HepG2 (cell line): ENCODE measurements around the gene MILR1. TPM values are rescaled to one million over a fixed set of nuclear protein-coding genes. Genes with fewer than 3 reads are reported as not detected.

Experiments
- BHLHE40 ChIP-seq: IDR thresholded peaks from 2 replicates; pipeline ENCODE4 v1.6.1; 2011; ENCODE audit warnings: low read length, improper control_type of control experiment
- CCAR2 ChIP-seq: fragments of 200-400 bp; formaldehyde crosslinking; optimal IDR thresholded peaks from 2 replicates; pipeline ENCODE3; 2018; ENCODE audit warnings: low read depth, mild to moderate bottlenecking, low read length, moderate library complexity
- HIVEP1 ChIP-seq: sonication (generic); formaldehyde crosslinking; IDR thresholded peaks from 2 replicates; pipeline ENCODE4 v1.4.0; 2020; ENCODE audit warnings: mild to moderate bottlenecking, missing genetic modification reagents
- KLF13 ChIP-seq: sonication (generic); formaldehyde crosslinking; IDR thresholded peaks from 2 replicates; pipeline ENCODE4 v1.4.0; 2020; ENCODE audit warnings: mild to moderate bottlenecking, missing genetic modification reagents
- MXD4 ChIP-seq: IDR thresholded peaks from 2 replicates; pipeline ENCODE4 v1.6.1; 2016; ENCODE audit warnings: mild to moderate bottlenecking, missing biosample characterization, missing genetic modification reagents
- NRL ChIP-seq: sonication (generic); formaldehyde crosslinking; IDR thresholded peaks from 2 replicates; pipeline ENCODE4 v1.5.0; 2020; ENCODE audit warnings: missing genetic modification reagents, mild to moderate bottlenecking, moderate library complexity, borderline replicate concordance
- PHB2 ChIP-seq: fragments of 450-650 bp; IDR thresholded peaks from 2 replicates; pipeline ENCODE4 v1.6.1; 2018; ENCODE audit not compliant: partially characterized antibody
- PLRG1 ChIP-seq: fragments of 450-650 bp; conservative IDR thresholded peaks from 2 replicates; pipeline ENCODE4 v1.6.1; 2016
- POLR2AphosphoS5 ChIP-seq: IDR thresholded peaks from 2 replicates; pipeline ENCODE4 v1.6.1; 2012; ENCODE audit warnings: low read depth, low read length
- RAD21 ChIP-seq: fragments of 450-650 bp; formaldehyde crosslinking; IDR thresholded peaks from 2 replicates; pipeline ENCODE4 v1.5.0; 2020; ENCODE audit warnings: mild to moderate bottlenecking
- RELA ChIP-seq: sonication (generic); formaldehyde crosslinking; IDR thresholded peaks from 2 replicates; pipeline ENCODE4 v1.4.0; 2020; ENCODE audit warnings: missing genetic modification reagents
- SETDB1 ChIP-seq: sonication (generic); formaldehyde crosslinking; IDR thresholded peaks from 2 replicates; pipeline ENCODE4 v1.5.1; 2020; ENCODE audit warnings: missing genetic modification reagents, mild to moderate bottlenecking, borderline replicate concordance
- SP2 ChIP-seq: sonication (generic); formaldehyde crosslinking; IDR thresholded peaks from 2 replicates; pipeline ENCODE4 v1.5.1; 2020; ENCODE audit warnings: mild to moderate bottlenecking, missing genetic modification reagents
- SRSF9 ChIP-seq: fragments of 200-400 bp; formaldehyde crosslinking; IDR thresholded peaks from 2 replicates; pipeline ENCODE4 v1.6.1; 2018; ENCODE audit warnings: borderline replicate concordance, mild to moderate bottlenecking, low read depth, low read length; ENCODE audit not compliant: insufficient read depth, poor library complexity, severe bottlenecking
- YY1 ChIP-seq: IDR thresholded peaks from 2 replicates; pipeline ENCODE4 v1.6.1; 2011; ENCODE audit warnings: low read length, low read depth, moderate library complexity, mild to moderate bottlenecking; ENCODE audit not compliant: insufficient read depth, insufficient replicate concordance
- ZEB1 ChIP-seq: IDR thresholded peaks from 2 replicates; pipeline ENCODE4 v1.6.1; 2012; ENCODE audit warnings: mild to moderate bottlenecking, low read depth, inconsistent platforms; ENCODE audit not compliant: insufficient replicate concordance
- ZNF430 ChIP-seq: sonication (generic); formaldehyde crosslinking; IDR thresholded peaks from 2 replicates; pipeline ENCODE4 v1.9.0; 2021; ENCODE audit warnings: mild to moderate bottlenecking, missing genetic modification reagents
- ZNF431 ChIP-seq: sonication (generic); formaldehyde crosslinking; IDR thresholded peaks from 2 replicates; pipeline ENCODE4 v1.9.0; 2022; ENCODE audit warnings: missing genetic modification reagents, low read depth, mild to moderate bottlenecking, borderline replicate concordance
- ZNF44 ChIP-seq: sonication (generic); formaldehyde crosslinking; IDR thresholded peaks from 2 replicates; pipeline ENCODE4 v1.5.1; 2020; ENCODE audit warnings: mild to moderate bottlenecking, missing genetic modification reagents
- ZNF598 ChIP-seq: sonication (generic); formaldehyde crosslinking; IDR thresholded peaks from 2 replicates; pipeline ENCODE4 v1.5.1; 2020; ENCODE audit warnings: mild to moderate bottlenecking, missing genetic modification reagents, borderline replicate concordance
- ZNF747 ChIP-seq: sonication (generic); formaldehyde crosslinking; IDR thresholded peaks from 2 replicates; pipeline ENCODE4 v1.8.1; 2023; ENCODE audit warnings: missing genetic modification reagents, mild to moderate bottlenecking, borderline replicate concordance
- ZNF777 ChIP-seq: sonication (generic); formaldehyde crosslinking; IDR thresholded peaks from 2 replicates; pipeline ENCODE4 v1.4.0; 2020; ENCODE audit warnings: missing genetic modification reagents
- ZNF878 ChIP-seq: sonication (generic); formaldehyde crosslinking; IDR thresholded peaks from 2 replicates; pipeline ENCODE4 v1.8.1; 2023; ENCODE audit warnings: mild to moderate bottlenecking, missing genetic modification reagents, moderate library complexity
- ZNF883 ChIP-seq: sonication (generic); formaldehyde crosslinking; IDR thresholded peaks from 2 replicates; pipeline ENCODE4 v1.5.1; 2020; ENCODE audit warnings: mild to moderate bottlenecking, missing genetic modification reagents; ENCODE audit errors: not compliant biosample characterization
- polyA plus RNA-seq, 8 experiments: library from polyadenylated mRNA; depleted of rRNA in 3 of 8; stranded (reverse) in 7 of 8; unstranded in 1 of 8; fragments of >200 nt; fragmentation: Illumina TruSeq in 4 of 8; extraction: Trizol in 4 of 8; gene quantifications; 2 replicates each; pipeline versions ENCODE4 v1.2.1 to v1.2.3, GENCODE V29; 2011 to 2016; ENCODE audit warnings: low read depth in 4 of 8, missing spikeins in 1 of 8, mixed read lengths in 1 of 8; ENCODE audit not compliant: insufficient read depth in 1 of 8
- total RNA-seq, 5 experiments: library from RNA; depleted of rRNA; stranded (reverse); fragments of >200 nt; fragmentation: Illumina TruSeq; extraction: Trizol; gene quantifications; 2 replicates each; pipeline ENCODE4 v1.2.3, GENCODE V29; 2016; ENCODE audit warnings: low read depth in 1 of 5
- TF ChIP-seq, protein P1 (sequence below): sonication (generic); formaldehyde crosslinking; IDR thresholded peaks from 2 replicates; pipeline ENCODE4 v1.4.0; 2020; ENCODE audit warnings: missing genetic modification reagents
- TF ChIP-seq, protein P2 (sequence below): sonication (generic); formaldehyde crosslinking; IDR thresholded peaks from 2 replicates; pipeline ENCODE4 v1.8.1; 2023; ENCODE audit warnings: missing genetic modification reagents, mild to moderate bottlenecking, borderline replicate concordance

The MILR1 gene
- total and polyA plus RNA-seq, 2 of the 13 experiments (the other 11 are each of a cell fraction or from before 2014, with no cell fraction given): 0.27 to 1.7 TPM

GRCh38 chr17:64420143-64420670 lies 28.7 kb upstream of the MILR1 start (continued):
- TF ChIP-seq, protein P1, sequence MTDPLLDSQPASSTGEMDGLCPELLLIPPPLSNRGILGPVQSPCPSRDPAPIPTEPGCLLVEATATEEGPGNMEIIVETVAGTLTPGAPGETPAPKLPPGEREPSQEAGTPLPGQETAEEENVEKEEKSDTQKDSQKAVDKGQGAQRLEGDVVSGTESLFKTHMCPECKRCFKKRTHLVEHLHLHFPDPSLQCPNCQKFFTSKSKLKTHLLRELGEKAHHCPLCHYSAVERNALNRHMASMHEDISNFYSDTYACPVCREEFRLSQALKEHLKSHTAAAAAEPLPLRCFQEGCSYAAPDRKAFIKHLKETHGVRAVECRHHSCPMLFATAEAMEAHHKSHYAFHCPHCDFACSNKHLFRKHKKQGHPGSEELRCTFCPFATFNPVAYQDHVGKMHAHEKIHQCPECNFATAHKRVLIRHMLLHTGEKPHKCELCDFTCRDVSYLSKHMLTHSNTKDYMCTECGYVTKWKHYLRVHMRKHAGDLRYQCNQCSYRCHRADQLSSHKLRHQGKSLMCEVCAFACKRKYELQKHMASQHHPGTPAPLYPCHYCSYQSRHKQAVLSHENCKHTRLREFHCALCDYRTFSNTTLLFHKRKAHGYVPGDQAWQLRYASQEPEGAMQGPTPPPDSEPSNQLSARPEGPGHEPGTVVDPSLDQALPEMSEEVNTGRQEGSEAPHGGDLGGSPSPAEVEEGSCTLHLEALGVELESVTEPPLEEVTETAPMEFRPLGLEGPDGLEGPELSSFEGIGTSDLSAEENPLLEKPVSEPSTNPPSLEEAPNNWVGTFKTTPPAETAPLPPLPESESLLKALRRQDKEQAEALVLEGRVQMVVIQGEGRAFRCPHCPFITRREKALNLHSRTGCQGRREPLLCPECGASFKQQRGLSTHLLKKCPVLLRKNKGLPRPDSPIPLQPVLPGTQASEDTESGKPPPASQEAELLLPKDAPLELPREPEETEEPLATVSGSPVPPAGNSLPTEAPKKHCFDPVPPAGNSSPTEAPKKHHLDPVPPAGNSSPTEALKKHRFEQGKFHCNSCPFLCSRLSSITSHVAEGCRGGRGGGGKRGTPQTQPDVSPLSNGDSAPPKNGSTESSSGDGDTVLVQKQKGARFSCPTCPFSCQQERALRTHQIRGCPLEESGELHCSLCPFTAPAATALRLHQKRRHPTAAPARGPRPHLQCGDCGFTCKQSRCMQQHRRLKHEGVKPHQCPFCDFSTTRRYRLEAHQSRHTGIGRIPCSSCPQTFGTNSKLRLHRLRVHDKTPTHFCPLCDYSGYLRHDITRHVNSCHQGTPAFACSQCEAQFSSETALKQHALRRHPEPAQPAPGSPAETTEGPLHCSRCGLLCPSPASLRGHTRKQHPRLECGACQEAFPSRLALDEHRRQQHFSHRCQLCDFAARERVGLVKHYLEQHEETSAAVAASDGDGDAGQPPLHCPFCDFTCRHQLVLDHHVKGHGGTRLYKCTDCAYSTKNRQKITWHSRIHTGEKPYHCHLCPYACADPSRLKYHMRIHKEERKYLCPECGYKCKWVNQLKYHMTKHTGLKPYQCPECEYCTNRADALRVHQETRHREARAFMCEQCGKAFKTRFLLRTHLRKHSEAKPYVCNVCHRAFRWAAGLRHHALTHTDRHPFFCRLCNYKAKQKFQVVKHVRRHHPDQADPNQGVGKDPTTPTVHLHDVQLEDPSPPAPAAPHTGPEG (CRISPR knock-in tag): no peak
- TF ChIP-seq RAD21 (peak; percentile 52), POLR2AphosphoS5 (no peak), ZNF598 (CRISPR knock-in tag) (peak; percentile 29; the same call in 1 of the 2 replicates), PLRG1 (no peak), ZNF431 (no peak), BHLHE40 (peak; percentile 41; the same call in 1 of the 2 replicates), SRSF9 (no peak), MXD4 (CRISPR knock-in tag) (0 out of 2 replicates have a peak, but pooled peaks have one; percentile 31), YY1 (no peak), ZNF747 (peak; percentile 17; the same call in 1 of the 2 replicates), CCAR2 (no peak), KLF13 (no peak), ZNF883 (CRISPR knock-in tag) (no peak), ZNF44 (no peak), SP2 (CRISPR knock-in tag) (no peak), ZNF430 (CRISPR knock-in tag) (no peak), PHB2 (no peak), NRL (no peak), ZEB1 (no peak), SETDB1 (CRISPR knock-in tag) (no peak), ZNF878 (CRISPR knock-in tag) (no peak), RELA (no peak), HIVEP1 (no peak), ZNF777 (CRISPR knock-in tag) (no peak)
- TF ChIP-seq, protein P2, sequence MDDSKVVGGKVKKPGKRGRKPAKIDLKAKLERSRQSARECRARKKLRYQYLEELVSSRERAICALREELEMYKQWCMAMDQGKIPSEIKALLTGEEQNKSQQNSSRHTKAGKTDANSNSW (CRISPR knock-in tag): no peak
